RWPE1 (cell line): ENCODE data around the gene MRAS.

Source experiments
- CTCF ChIA-PET: fragments of 350-600 bp; sonication (Branson Sonifier 250); formaldehyde crosslinking; extraction: SDS; loops from one replicate; lab custom pipeline; 2021; lab: Yijun Ruan, JAX
- POLR2A ChIA-PET: fragments of 400-600 bp; formaldehyde crosslinking; extraction: SDS; loops from one replicate; lab custom pipeline; 2020; ENCODE audit warnings: antibody characterized with exemption; ENCODE audit not compliant: low non-redundant PET; lab: Yijun Ruan, JAX
- DNase-seq: peaks from one replicate; pipeline ENCODE4 v3.0.0; 2012; ENCODE audit warnings: low spot score
- H3K27ac ChIP-seq: fragments of 450-650 bp; 2 replicates; pipeline ENCODE4 v1.5.1; 2017
- CTCF ChIP-seq: fragments of 450-650 bp; conservative IDR thresholded peaks from 2 replicates; pipeline ENCODE4 v1.5.1; 2017; ENCODE audit warnings: low read depth, mild to moderate bottlenecking

MRAS gene

GRCh38 chr3:138336454-138336999 lies 11.9 kb upstream of the MRAS start:
- H3K27ac ChIP-seq = no peak overlapping the region
- no peak for DNase-seq
- ChIA-PET POLR2A (no interaction called here), CTCF (interaction anchor here (0.6 to 1.1 kb wide), 6 partner anchors 10 to 1116 kb away, joined by 3 to 7 read pairs (median 4); no protein-coding TSS in a partner anchor)
- no peak for TF ChIP-seq CTCF

GRCh38 chr3:138338244-138338643 lies 10.1 kb upstream of the MRAS start:
- H3K27ac ChIP-seq = no peak overlapping the region
- CTCF ChIA-PET = no interaction called here
- DNase-seq = no peak
- POLR2A ChIA-PET = no interaction called here
- no peak for TF ChIP-seq CTCF

GRCh38 chr3:138338811-138339210 lies 9.6 kb upstream of the MRAS start:
- POLR2A ChIA-PET = no interaction called here
- TF ChIP-seq CTCF = no peak
- CTCF ChIA-PET = no interaction called here
- H3K27ac ChIP-seq = no peak overlapping the region
- no peak for DNase-seq

- no peak overlapping the region for H3K27ac ChIP-seq
- DNase-seq = no peak
- ChIA-PET CTCF (no interaction called here), POLR2A (interaction anchor here (0.8 kb wide), 1 partner anchor 9 kb away, joined by 3 read pairs; no protein-coding TSS in a partner anchor)
- TF ChIP-seq CTCF = no peak
These were observed 7.9 kb upstream of the MRAS start for GRCh38 chr3:138340511-138340910.

GRCh38 chr3:138344754-138345153 lies 3.6 kb upstream of the MRAS start:
- ChIA-PET POLR2A (no interaction called here), CTCF (interaction anchor here (0.6 kb wide), 1 partner anchor 476 kb away, joined by 3 read pairs; no protein-coding TSS in a partner anchor)

More at GRCh38 chr3:138344754-138345153, 3.6 kb upstream of the MRAS start:
- H3K27ac ChIP-seq = no peak overlapping the region
- TF ChIP-seq CTCF = no peak
- DNase-seq = no peak
